SK-N-SH treated with all-trans-retinoic acid at 6 μM for 48 hours (cell line): Measurements from ENCODE around the gene ARHGDIG.

Experiments used
- BACH2 ChIP-seq: fragments of 250-450 bp; sonication (Bioruptor Pico); IDR thresholded peaks from 2 replicates; pipeline ENCODE4 v1.9.0; 2021; ENCODE audit warnings: mild to moderate bottlenecking, borderline replicate concordance
- PATZ1 ChIP-seq: fragments of 250-450 bp; sonication (Bioruptor Pico); IDR thresholded peaks from 2 replicates; pipeline ENCODE4 v1.8.0; 2020; ENCODE audit warnings: mild to moderate bottlenecking, moderate library complexity, borderline replicate concordance
- ZFP3 ChIP-seq: fragments of 250-450 bp; sonication (Bioruptor Pico); IDR thresholded peaks from 2 replicates; pipeline ENCODE4 v1.5.0; 2020; ENCODE audit warnings: mild to moderate bottlenecking, moderate library complexity

- TF ChIP-seq PATZ1 (CRISPR knock-in tag), result no peak
- no peak for TF ChIP-seq BACH2 (CRISPR knock-in tag)
- no peak for TF ChIP-seq ZFP3 (CRISPR knock-in tag)
These were observed 39.8 kb upstream of the ARHGDIG start for GRCh38 chr16:240559-240958.
